AG04449 (cell line): ENCODE data around the gene COL5A1.

Experiments
- CTCF ChIA-PET: fragments of 350-600 bp; formaldehyde crosslinking; extraction: SDS; loops from one replicate; lab custom pipeline; 2021; ENCODE audit warnings: antibody characterized with exemption; lab: Yijun Ruan, JAX
- POLR2A ChIA-PET: fragments of 400-600, 350-600 bp; formaldehyde crosslinking; extraction: SDS; loops from one replicate; lab custom pipeline; 2020; ENCODE audit warnings: antibody characterized with exemption, inconsistent platforms; lab: Yijun Ruan, JAX
- DNase-seq: peaks from one replicate; pipeline ENCODE4 v3.0.0-alpha.2; 2010; ENCODE audit warnings: low read depth, low spot score
- H3K4me3 ChIP-seq: 2 replicates; pipeline ENCODE4 v1.5.1; 2011; ENCODE audit warnings: low read depth, mild to moderate bottlenecking, control low read depth, low read length
- TF ChIP-seq, protein P1 (sequence below): IDR thresholded peaks from one replicate; pipeline ENCODE4 v1.5.1; 2011; ENCODE audit warnings: mild to moderate bottlenecking, moderate library complexity, low read length, control low read depth, inconsistent platforms; ENCODE audit not compliant: insufficient read depth; ENCODE audit errors: missing control alignments

Gene COL5A1

DNA sequence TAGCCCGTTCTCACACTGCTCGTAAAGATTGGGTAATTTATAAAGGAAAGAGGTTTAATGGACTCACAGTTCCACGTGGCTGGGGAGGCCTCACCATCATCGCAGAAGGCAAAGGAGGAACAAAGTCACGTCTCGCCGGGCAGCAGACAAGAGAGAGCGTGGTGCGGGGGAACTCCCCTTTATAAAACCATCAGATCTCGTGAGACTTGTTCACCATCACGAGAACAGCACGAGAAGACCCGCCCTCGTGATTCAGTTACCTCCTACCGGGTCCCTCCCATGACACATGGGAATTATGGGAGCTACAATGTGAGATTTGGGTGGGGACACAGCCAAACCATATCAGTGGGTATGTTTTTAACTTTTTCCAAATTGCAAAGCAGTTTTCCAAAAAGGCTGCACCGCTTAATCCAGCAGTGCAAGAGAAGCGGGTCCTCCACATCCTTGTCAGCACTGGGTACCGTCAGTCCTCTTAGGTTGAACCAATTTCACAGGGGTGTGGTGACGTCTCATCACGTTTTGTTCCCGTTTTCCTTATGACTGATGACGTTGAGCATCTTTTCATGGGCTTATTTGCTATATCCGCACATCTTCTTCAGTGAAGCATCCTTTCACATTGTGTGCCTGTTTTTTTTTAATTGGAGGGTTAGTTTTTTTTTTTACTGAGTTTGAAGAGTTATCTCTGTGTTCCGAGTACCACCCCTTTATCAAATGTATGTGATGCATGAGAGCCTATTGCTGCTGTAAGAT lies 231.1 kb downstream of the COL5A1 start:
- no peak overlapping the region for H3K4me3 ChIP-seq
- CTCF ChIA-PET, result no interaction called here
- no peak for DNase-seq
- TF ChIP-seq, protein P1, sequence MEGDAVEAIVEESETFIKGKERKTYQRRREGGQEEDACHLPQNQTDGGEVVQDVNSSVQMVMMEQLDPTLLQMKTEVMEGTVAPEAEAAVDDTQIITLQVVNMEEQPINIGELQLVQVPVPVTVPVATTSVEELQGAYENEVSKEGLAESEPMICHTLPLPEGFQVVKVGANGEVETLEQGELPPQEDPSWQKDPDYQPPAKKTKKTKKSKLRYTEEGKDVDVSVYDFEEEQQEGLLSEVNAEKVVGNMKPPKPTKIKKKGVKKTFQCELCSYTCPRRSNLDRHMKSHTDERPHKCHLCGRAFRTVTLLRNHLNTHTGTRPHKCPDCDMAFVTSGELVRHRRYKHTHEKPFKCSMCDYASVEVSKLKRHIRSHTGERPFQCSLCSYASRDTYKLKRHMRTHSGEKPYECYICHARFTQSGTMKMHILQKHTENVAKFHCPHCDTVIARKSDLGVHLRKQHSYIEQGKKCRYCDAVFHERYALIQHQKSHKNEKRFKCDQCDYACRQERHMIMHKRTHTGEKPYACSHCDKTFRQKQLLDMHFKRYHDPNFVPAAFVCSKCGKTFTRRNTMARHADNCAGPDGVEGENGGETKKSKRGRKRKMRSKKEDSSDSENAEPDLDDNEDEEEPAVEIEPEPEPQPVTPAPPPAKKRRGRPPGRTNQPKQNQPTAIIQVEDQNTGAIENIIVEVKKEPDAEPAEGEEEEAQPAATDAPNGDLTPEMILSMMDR, result no peak
- POLR2A ChIA-PET, result no interaction called here

DNA sequence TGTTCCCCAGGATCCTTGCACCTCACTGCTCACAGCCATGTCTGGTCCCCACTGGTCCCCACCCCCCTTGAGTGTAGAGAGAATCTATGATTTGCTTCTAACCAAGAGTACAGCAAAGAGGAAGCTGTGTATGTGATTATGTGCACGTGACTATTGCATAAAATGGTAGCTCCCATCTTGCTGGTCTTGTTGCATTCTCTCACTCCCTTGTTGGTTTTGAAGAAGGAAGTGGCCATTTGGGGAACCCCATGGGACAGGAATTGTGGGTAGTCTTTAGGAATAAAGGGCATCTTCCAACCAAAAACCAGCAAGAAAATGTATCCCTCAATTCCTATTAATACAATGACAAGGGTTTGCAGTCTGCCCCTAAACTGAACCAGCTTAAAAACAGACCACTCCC lies 233.8 kb downstream of the COL5A1 start:
- CTCF ChIA-PET, result no interaction called here

DNA sequence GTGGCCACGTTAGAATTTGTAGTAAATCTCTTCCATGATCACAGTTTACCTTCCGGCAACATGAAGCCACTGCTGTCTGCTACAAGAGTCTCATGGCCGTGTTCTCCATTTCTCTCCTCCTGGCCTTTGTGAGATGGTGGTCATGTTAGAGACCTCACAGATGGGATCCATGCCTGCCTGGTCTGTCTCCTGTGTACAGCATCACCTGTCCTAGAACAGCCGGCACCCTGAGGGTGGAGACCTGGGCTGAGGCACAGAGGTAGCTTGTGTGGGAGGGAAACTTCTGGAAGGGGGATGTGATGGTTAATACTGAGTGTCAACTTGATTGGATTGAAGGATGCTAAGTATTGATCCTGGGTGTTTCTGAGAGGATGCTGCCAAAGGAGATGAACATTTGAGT lies 235.9 kb downstream of the COL5A1 start:
- H3K4me3 ChIP-seq, result no peak overlapping the region
- no peak for DNase-seq
- ChIA-PET POLR2A (no interaction called here), CTCF (no interaction called here)
- TF ChIP-seq, protein P1, result no peak

More for the DNA sequence above, 233.8 kb downstream of the COL5A1 start:
- DNase-seq, result no peak
- POLR2A ChIA-PET, result no interaction called here
- TF ChIP-seq, protein P1, result no peak
- H3K4me3 ChIP-seq, result no peak overlapping the region

DNA sequence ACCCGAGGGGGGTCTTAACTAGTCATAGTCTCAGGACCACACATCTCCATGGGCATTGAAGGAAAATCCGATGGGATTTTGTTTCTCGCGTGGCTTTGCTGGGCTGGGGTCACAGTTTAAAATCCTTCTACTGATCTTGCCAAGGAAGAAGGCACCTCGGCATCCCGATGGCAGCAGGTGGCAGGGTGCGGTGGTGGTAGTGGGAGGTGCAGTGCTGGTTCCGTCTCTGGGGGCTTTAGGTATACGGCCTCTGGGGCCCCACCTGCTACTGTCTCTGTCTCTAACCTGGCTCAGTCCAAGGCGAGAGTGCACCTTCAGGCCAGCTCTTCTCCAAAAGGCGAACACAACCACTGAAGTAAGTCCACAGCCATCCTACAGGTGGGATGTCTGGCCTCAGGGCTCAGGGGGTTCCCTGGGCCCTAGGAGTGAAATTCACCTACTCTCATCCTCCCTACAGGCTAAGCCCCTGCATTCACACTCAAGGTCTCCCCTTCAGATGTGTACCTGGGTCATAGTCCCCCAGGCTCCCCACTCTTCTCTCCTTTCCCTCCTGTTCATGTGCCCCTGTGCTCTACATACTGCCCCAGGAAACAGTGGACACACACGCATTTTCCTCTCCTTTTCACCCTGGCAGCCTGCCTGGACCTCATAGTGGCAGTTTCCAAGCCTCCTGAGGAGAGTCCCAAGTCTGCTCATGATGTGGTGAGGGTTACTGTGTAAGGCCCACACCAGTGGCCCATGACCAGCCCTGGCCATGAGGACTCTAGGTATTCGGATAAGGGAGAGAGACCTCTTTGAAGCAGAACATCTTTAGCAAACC lies 238.3 kb downstream of the COL5A1 start:
- DNase-seq, result no peak
- TF ChIP-seq, protein P1, result no peak
- ChIA-PET POLR2A (no interaction called here), CTCF (no interaction called here)
- H3K4me3 ChIP-seq, result no peak overlapping the region

DNA sequence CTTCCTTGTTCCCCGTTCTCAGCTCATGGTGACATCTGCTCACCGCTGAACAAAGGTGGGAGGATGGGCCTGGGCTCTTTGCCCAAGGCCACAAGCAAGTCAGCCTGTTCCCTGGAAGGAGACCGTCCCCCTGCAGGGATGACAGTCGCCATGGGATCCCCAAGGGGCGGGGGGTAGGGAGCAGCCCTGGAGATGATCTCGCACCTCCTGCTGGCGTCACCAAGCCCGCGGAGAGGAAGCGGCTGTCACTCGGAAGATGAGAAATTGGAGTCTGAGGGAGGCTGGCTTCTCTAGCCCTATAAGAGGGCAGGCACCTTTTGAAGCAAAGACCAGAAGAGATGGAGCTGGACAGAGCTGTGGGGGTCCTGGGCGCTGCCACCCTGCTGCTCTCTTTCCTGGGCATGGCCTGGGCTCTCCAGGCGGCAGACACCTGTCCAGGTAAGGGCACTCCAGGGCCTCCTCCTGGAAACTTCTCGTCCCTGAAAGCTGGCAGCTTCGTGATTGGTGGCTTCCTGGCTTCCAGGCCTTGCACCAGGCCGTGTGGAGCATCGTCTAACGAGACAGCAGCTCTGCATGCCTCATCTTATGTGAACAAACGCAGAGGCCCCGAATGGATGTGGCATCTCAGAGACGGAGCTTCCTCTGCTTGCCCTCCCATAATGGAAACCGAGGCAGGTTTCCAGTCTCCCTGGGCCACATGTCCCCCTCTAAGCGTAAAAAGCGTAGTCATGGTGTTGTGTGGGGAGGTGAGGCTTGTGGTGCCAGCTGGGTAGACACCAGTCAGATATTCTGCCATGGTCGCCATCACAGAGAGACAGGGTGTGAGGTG lies 239.1 kb downstream of the COL5A1 start, which contains the start of gene FCN2:
Gene FCN2, plus strand, starts transcription at position 327 of the 829 bp plus-strand sequence. Its CDS starts 12 bp downstream, at position 339.
- TF ChIP-seq, protein P1, result no peak
- no peak for DNase-seq
- H3K4me3 ChIP-seq, result no peak within 1 kb of the TSS
- CTCF ChIA-PET, result no interaction called here
- POLR2A ChIA-PET, result no interaction called here
